Measurements from ENCODE around the gene PIGBOS1.
A peak's percentile ranks its signal among the peaks of the same experiment; 100 is the strongest.
"Not testable (repeated sequence)": the region's sequence is repeated elsewhere in the genome, so short reads cannot be mapped to it uniquely, and the experiment has no call there.

Gene PIGBOS1

DNA sequence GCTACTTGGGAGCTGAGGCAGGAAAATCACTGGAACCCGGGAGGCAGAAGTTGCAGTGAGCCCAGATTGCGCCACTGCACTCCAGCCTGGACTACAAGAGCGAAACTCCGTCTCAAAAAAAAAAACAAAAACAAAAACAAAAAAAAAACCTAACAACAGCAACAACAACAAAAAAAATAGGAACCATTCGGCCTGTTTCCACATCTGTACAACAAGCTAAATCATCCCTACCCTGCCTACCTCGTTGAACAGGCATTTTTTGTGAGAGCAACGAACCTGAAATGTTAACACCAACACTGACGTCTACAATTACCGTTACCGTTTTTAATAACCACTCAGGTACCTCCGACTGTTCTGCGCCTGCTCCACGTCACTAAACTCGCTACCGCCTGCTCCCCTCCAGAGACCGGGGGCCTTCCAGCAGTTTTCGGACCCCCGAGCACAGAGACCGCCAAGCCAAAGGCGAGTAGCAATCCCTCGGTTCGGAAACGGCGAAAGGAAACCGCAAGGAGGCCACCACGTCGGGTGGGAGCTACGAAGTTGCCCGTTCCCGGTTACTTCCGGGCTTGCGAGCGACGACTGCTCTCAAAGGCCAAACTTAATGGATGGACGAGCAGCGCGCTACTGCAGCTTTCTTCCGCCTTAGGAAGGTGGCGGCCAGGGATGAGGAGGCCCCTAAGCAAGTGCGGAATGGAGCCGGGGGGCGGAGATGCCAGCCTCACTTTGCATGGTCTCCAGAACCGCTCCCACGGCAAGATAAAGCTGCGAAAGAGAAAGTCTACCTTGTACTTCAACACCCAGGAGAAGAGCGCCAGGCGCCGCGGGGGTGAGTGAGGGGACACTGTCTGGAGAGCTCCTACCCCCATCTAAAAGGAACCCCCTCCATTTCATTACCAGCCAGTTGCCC, at the start of gene PIGBOS1, which contains the start of gene PIGB:
TSS of gene PIGBOS1 (minus strand) at position 536 of the 907 bp plus-strand sequence. CDS start 1,331 bp downstream, outside the sequence.
TSS of gene PIGB (plus strand) at position 635 of the 907 bp plus-strand sequence. CDS start at position 664, 29 bp downstream.
- DNase-seq (ENCODE audit: low spot score) = peak; percentile 93

DNA sequence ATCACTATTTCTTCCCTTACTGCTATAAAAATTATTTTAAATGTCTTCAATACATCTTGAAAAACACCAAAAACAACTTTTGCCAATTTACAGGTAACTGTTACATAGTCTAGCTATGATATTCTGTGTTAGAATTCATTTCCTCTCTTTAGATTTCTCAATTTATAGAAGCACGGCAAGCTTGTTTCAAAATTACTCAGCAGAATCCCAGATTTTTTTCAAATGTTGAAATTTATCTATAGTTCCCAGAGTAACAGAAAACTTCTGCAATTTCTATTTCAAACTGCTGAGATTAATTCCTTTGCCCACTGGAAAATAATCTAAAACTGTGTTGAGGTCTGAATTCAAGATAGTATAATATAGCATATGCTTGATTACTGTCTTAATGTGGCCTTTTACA, 48.1 kb upstream of the PIGBOS1 start:
- DNase-seq (ENCODE audit: low spot score) = no peak

DNA sequence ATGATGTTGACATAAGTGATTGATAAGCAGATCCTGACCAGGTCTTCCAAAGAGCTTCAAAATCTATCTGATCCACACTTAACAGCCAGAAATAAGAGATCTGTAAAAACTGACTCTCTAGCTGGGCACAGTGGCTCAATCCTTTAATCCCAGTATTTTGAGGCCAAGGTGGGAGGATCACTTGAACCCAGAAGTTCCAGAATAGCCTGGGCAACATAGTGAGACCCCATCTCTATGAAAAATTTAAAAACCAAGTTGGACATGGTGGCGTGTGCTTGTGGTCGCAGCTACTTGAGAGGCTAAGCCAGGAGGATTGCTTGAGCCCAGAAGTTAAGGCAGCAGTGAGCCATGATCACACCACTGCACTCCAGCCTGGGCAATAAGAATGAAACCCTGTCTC, 43.7 kb upstream of the PIGBOS1 start:
- no peak for DNase-seq (ENCODE audit: low spot score)

- DNase-seq (ENCODE audit: low spot score) = no peak
Measured at GRCh38 chr15:55361048-55361447, 42.1 kb upstream of the PIGBOS1 start.

GRCh38 chr15:55360256-55360655, 41.3 kb upstream of the PIGBOS1 start:
- DNase-seq (ENCODE audit: low spot score) = no peak

- no peak for DNase-seq (ENCODE audit: low spot score)
Measured at GRCh38 chr15:55358471-55358870, 39.5 kb upstream of the PIGBOS1 start.

GRCh38 chr15:55357774-55358173, 38.9 kb upstream of the PIGBOS1 start:
- no peak for DNase-seq (ENCODE audit: low spot score)

GRCh38 chr15:55356985-55357585, 38.2 kb upstream of the PIGBOS1 start:
- DNase-seq (ENCODE audit: low spot score) = no peak

DNA sequence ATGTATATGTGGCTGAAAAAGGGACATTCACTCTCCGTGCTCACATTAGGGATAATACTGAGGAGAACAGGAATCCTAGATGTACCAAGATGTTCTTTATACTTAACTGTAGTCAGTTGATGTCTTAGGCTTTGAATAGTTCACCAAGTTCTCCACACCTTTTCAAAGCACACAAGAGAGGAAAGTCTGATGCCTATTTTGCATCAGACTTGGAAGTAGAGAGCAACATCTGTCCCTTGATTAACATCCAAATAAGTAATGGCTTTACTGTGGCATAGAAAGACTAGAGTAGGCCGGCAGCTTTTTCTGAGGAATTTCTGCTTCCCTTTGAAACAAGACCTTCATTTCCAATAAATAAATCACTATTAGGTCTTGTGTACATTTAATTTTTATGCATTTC, 34.1 kb upstream of the PIGBOS1 start:
- DNase-seq (ENCODE audit: low spot score) = no peak

DNA sequence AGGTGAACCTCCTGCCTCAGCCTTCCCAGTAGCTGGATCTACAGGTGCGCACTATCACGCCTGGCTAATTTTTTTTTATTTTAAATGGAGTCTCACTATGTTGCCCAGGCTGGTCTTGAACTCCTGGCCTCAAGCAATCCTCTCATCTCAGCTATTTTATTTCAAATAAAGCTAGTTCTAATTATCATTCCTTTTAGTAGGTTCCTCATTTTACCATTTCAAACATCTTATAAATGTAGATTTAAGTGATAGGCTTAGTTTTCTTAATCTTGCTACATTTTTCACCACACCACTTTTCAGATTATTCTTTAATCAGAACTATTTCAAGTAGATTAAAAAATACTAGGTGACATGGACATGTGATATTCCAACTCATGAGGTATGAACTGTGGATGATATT, 30.4 kb upstream of the PIGBOS1 start:
- no peak for DNase-seq (ENCODE audit: low spot score)

GRCh38 chr15:55348281-55348778, 29.4 kb upstream of the PIGBOS1 start:
- DNase-seq (ENCODE audit: low spot score) = no peak

- DNase-seq (ENCODE audit: low spot score) = no peak
Measured at GRCh38 chr15:55344206-55344605, 25.3 kb upstream of the PIGBOS1 start.

- no peak for DNase-seq (ENCODE audit: low spot score)
Measured at GRCh38 chr15:55343168-55343567, 24.2 kb upstream of the PIGBOS1 start.

GRCh38 chr15:55337160-55337559, 18.2 kb upstream of the PIGBOS1 start:
- no peak for DNase-seq (ENCODE audit: low spot score)

GRCh38 chr15:55334997-55335396, 16.1 kb upstream of the PIGBOS1 start:
- DNase-seq (ENCODE audit: low spot score) = no peak

GRCh38 chr15:55334371-55334770, 15.4 kb upstream of the PIGBOS1 start:
- no peak for DNase-seq (ENCODE audit: low spot score)

DNA sequence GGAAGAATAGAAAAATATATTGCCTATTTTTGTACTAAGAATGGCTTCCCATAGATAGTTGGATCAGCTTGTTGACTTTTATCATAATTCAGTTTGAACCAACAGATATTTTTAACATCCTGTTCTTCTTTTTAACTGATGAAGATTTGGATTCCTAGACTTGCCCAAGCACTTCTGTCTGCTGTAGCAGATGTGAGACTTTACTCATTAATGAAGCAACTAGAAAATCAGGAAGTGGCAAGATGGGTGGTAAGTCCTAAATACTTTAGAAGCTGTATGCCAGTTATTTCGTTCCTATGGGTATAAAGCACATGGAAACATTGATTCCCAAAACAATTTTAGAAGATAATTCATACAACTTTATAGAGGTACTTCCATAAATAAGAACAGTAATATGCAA, 8.5 kb upstream of the PIGBOS1 start:
- no peak for DNase-seq (ENCODE audit: low spot score)

DNA sequence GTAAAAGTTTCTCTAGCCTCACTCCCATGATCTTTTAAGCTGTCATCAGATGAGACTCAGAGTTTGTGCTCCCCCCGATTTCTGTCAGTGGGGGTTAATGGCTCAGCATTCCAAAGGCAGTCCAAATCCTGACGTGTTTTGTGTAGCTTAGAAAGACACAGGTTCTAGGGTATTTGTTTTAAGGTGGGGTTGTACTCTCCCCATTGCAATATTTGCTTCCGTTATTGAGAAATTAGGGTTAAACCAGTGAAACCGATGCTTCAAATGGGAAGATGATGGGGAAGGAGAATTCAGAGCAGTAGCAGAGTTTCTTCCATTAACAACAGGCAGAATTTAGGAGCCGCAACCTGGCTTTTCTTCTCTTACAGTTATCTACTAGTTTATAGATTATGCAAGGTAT, 3.5 kb upstream of the PIGBOS1 start:
- no peak for DNase-seq (ENCODE audit: low spot score)

DNA sequence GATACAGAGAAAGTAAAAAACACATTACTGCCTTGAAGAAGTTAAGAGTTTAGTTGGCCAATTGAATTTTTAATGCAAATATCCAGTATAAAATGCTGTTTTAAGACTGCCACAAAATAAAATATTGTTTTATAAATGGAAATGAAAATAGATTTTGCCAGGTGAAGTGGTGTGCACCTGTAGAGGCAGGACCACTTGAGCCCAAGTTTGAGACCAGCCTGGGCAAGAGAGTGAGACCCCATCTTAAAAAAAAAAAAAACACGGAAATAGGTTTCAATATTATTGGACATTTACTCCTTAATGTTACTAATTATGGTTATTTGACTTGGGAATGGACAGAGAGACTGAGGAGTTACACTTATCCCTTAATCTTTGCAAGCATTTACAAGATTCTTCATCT, 2.0 kb upstream of the PIGBOS1 start:
- no peak for DNase-seq (ENCODE audit: low spot score)

- DNase-seq (ENCODE audit: low spot score) = no peak
Measured at GRCh38 chr15:55320238-55320550, 1.3 kb upstream of the PIGBOS1 start.

DNA sequence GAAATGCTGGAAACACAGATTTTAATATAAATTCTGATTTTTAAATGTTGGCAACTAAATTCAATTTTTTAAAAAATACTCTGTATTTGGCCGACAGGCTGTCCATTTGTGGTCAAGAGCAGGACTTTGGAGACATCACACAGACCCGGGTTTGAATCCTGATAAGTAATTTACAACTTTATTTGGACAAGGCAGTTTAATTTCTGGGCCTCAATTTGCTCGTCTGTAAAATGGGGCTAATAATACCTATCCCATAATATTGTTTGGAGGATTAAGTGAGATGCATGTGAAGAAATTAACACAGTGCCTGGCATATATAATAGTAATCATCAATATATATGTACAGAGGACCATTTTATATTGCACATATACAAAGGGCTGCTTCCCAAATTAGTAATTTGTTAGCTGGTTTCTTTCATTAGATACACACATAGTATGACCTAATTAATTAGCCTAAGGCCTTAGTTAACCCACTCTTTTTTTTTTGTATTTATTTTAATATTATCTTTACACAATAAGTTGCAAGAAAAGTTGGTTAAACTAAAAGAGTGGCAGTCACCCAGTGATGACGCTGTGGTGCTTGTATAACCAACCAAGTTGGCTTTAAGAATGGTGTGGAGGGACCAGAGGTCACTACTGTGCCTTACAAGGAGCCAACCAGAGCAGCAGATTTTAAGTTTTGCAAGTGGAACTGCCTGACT, 764 bp upstream of the PIGBOS1 start:
- DNase-seq (ENCODE audit: low spot score) = peak; percentile 67

DNA sequence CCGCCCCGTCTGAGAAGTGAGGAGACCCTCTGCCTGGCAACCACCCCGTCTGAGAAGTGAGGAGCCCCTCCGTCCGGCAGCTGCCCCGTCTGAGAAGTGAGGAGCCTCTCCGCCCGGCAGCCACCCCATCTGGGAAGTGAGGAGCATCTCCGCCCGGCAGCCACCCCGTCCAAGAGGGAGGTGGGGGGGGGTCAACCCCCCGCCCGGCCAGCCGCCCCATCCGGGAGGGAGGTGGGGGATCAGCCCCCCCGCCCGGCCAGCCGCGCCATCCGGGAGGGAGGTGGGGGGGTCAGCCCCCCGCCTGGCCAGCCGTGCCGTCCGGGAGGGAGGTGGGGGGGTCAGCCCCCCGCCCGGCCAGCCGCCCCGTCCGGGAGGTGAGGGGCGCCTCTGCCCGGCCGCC, 16.1 kb downstream of the PIGBOS1 start:
- DNase-seq (ENCODE audit: low spot score) = not testable (repeated sequence)

GRCh38 chr15:55297315-55297714, 21.6 kb downstream of the PIGBOS1 start:
- DNase-seq (ENCODE audit: low spot score) = no peak

Data from NAMALWA (cell line).